Osteoblast (primary cell): Measurements from ENCODE around the gene SPN. TPM values are rescaled to one million over a fixed set of nuclear protein-coding genes. Genes with fewer than 3 reads are reported as not detected.
"Not testable (repeated sequence)": the region's sequence is repeated elsewhere in the genome, so short reads cannot be mapped to it uniquely, and the experiment has no call there.

Source experiments
- DNase-seq: peaks from one replicate; pipeline ENCODE4 v3.0.0; 2011; ENCODE audit warnings: low spot score, mixed read lengths; ENCODE audit not compliant: insufficient read length; ENCODE audit errors: missing footprints
- H2AFZ ChIP-seq: 2 replicates; pipeline ENCODE4 v1.6.0; 2011; ENCODE audit warnings: mild to moderate bottlenecking, low read length
- H3K27ac ChIP-seq: 2 replicates; pipeline ENCODE4 v1.5.1; 2011; ENCODE audit warnings: mild to moderate bottlenecking, low read depth, low read length, moderate library complexity
- H3K27me3 ChIP-seq: 2 replicates; pipeline ENCODE4 v1.6.0; 2012; ENCODE audit warnings: mild to moderate bottlenecking, control low read depth, inconsistent platforms, low read length, moderate library complexity; ENCODE audit not compliant: insufficient read depth
- H3K36me3 ChIP-seq: 2 replicates; pipeline ENCODE4 v1.5.1; 2011; ENCODE audit warnings: mild to moderate bottlenecking, low read length, control low read depth, moderate library complexity; ENCODE audit not compliant: insufficient read depth
- H3K4me1 ChIP-seq: 2 replicates; pipeline ENCODE4 v1.5.1; 2011; ENCODE audit warnings: mild to moderate bottlenecking, low read length, control low read depth, moderate library complexity; ENCODE audit not compliant: insufficient read depth
- H3K4me2 ChIP-seq: 2 replicates; pipeline ENCODE4 v1.6.0; 2011; ENCODE audit warnings: mild to moderate bottlenecking, low read length; ENCODE audit not compliant: insufficient read depth
- H3K4me3 ChIP-seq: fragments of 200-600 bp; sonication (generic); 3 replicates; pipeline ENCODE4 v1.5.1; 2012; ENCODE audit warnings: mild to moderate bottlenecking, low read length, inconsistent platforms; ENCODE audit not compliant: insufficient read depth
- H3K79me2 ChIP-seq: 2 replicates; pipeline ENCODE4 v1.6.0; 2012; ENCODE audit warnings: mild to moderate bottlenecking, low read length, control low read depth, inconsistent platforms; ENCODE audit not compliant: insufficient read depth
- H3K9me3 ChIP-seq: 2 replicates; pipeline ENCODE4 v1.5.1; 2011; ENCODE audit warnings: low read depth, low read length, control low read depth
- H4K20me1 ChIP-seq: 2 replicates; pipeline ENCODE4 v1.6.0; 2012; ENCODE audit warnings: mild to moderate bottlenecking, low read length, control low read depth; ENCODE audit not compliant: insufficient read depth
- total RNA-seq: library from RNA; depleted of rRNA; stranded (reverse); fragments of >200 nt; gene quantifications from 2 replicates; pipeline ENCODE4 v1.2.3, GENCODE V29; 2012
- TF ChIP-seq, protein P1 (sequence below): IDR thresholded peaks from 2 replicates; pipeline ENCODE4 v1.5.1; 2011; ENCODE audit warnings: mild to moderate bottlenecking, low read depth, low read length, moderate library complexity; ENCODE audit errors: extremely low read depth

The SPN gene
- total RNA-seq, 1 donor, result under 0.01 TPM

DNA sequence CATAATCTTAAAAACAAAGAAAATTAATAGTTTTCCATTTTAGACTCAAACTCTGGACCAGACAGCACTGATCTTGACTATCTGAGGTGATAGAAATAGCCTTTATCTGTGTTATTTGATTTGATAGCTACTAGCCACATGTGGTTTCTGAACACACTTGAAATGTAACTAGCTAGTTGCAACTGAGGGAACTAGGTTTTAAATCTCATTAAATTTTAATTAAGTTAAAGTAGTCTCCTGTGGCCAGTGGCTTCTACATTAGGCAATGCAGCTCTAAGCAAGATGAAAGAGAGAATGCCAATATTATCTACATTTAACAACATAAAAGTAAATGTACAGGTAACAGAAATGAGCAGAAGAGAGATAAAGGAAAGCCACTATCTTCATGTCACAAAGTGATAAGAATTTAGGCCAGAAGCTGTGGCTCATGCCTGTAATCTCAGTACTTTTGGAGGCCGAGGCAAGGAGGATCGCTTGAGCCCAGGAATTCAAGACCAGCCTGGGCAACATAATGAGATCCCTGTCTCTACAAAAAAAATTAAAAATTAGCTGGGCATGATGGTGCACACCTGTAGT, 11.2 kb upstream of the SPN start:
- TF ChIP-seq, protein P1, sequence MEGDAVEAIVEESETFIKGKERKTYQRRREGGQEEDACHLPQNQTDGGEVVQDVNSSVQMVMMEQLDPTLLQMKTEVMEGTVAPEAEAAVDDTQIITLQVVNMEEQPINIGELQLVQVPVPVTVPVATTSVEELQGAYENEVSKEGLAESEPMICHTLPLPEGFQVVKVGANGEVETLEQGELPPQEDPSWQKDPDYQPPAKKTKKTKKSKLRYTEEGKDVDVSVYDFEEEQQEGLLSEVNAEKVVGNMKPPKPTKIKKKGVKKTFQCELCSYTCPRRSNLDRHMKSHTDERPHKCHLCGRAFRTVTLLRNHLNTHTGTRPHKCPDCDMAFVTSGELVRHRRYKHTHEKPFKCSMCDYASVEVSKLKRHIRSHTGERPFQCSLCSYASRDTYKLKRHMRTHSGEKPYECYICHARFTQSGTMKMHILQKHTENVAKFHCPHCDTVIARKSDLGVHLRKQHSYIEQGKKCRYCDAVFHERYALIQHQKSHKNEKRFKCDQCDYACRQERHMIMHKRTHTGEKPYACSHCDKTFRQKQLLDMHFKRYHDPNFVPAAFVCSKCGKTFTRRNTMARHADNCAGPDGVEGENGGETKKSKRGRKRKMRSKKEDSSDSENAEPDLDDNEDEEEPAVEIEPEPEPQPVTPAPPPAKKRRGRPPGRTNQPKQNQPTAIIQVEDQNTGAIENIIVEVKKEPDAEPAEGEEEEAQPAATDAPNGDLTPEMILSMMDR, result no peak

DNA sequence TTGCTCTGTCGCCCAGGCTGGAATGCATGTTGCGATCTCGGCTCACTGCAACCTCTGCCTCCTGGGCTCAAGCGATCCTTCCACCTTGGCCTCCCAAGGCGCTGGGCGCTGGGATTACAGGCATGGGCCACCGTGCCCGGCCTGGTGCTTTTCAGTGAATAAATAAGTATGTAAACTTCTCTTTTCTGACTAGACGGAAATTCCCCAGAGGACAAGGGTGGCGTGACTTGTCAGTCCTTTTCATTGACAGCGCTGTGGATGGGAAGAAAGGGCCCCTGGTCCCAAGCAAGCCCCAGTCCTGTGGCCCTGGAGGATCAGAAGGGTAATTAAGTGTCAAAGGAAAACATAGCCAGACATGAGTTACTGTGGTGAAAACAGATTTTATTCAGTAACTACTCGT, 9.6 kb upstream of the SPN start:
- H3K9me3 ChIP-seq, result no peaks in the 10 kb centered on the region
- H3K4me3 ChIP-seq, result no peak overlapping the region
- H3K27ac ChIP-seq, result no peak overlapping the region
- H2AFZ ChIP-seq, result no peak overlapping the region
- H3K4me2 ChIP-seq, result no peak overlapping the region
- no peaks in the 10 kb centered on the region for H3K79me2 ChIP-seq
- H3K4me1 ChIP-seq, result no peaks in the 10 kb centered on the region
- no peaks in the 10 kb centered on the region for H3K36me3 ChIP-seq
- H3K27me3 ChIP-seq, result no peaks in the 10 kb centered on the region
- no peaks in the 10 kb centered on the region for H4K20me1 ChIP-seq
- no peak for DNase-seq
- TF ChIP-seq, protein P1, result no peak

More for the DNA sequence above, 11.2 kb upstream of the SPN start:
- no peaks in the 10 kb centered on the region for H3K9me3 ChIP-seq
- peak; percentile 61 for DNase-seq
- H3K27me3 ChIP-seq, result no peaks in the 10 kb centered on the region
- H2AFZ ChIP-seq, result no peak overlapping the region
- H3K4me1 ChIP-seq, result no peaks in the 10 kb centered on the region
- no peaks in the 10 kb centered on the region for H3K36me3 ChIP-seq
- H3K4me3 ChIP-seq, result no peak overlapping the region
- H4K20me1 ChIP-seq, result no peaks in the 10 kb centered on the region
- H3K27ac ChIP-seq, result no peak overlapping the region
- no peaks in the 10 kb centered on the region for H3K79me2 ChIP-seq
- no peak overlapping the region for H3K4me2 ChIP-seq

DNA sequence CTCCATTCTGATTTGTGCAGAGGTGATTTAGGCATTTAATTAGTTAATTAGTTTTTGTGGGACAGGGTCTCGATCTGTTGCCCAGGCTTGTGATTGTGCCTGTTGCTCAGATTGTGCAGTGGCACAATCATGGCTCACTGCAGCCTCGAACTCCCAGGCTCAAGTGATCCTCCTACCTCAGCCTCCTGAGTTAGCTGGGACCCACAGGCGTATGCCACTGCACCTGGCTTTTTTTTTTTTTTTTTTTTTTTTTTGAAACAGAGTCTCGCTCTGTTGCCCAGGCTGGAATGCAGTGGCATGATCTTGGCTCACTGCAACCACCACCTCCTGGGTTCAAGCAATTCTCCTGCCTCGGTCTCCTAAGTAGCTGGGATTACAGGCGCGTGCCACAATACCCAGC, 9.2 kb upstream of the SPN start:
- not testable (repeated sequence) for H3K36me3 ChIP-seq, H3K79me2 ChIP-seq, H3K27ac ChIP-seq, H4K20me1 ChIP-seq, H3K4me2 ChIP-seq, DNase-seq, H3K9me3 ChIP-seq, H3K4me3 ChIP-seq, H2AFZ ChIP-seq, H3K4me1 ChIP-seq, H3K27me3 ChIP-seq

DNA sequence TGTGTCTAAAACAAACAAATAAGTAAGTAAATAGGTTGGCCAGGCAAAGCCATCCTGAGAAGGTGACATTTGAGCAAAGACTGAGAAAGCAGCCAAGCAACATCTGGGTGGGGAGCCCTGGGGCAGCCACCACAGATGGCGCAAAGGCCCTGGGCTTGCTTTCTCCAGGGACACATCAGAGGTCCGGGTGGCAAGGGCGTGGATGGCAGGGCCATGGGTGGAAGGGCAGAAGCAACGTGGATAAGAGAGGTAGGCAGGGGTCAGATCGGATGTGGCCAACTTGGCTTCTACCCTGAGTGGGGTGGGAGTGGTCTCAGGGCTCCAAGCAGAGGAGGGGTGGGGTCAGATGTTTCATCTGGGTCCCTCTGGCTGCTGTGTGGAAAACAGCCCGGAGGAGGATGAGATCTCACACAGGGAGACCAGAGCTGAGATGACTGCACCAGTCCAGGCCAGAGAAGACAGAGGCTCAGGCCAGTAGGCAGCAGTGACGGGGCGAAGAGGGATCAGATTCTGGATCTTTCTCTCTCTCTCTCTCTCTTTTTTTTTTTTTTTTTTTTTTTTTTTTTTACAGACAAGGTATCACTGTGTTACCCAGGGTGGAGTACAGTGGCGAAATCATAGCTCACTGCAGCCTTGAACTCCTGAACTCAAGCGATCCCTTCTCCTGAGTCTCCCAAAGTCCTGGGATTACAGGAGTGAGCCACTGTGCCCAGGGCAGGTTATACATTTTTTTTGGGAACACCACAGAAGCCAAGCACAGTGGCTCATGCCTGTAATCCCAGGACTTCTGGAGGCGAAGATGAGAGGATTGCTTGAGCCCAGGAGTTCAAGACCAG, 6.1 kb upstream of the SPN start:
- Histone ChIP-seq H3K27me3 (no peaks in the 10 kb centered on the region), H3K4me1 (no peaks in the 10 kb centered on the region), H3K36me3 (no peaks in the 10 kb centered on the region), H3K79me2 (no peaks in the 10 kb centered on the region), H3K9me3 (no peaks in the 10 kb centered on the region), H2AFZ (no peak overlapping the region), H3K4me3 (no peak overlapping the region), H4K20me1 (no peaks in the 10 kb centered on the region), H3K4me2 (no peak overlapping the region), H3K27ac (no peak overlapping the region)
- TF ChIP-seq, protein P1, result no peak
- DNase-seq, result no peak
